GM19023 (cell line): ENCODE measurements around the gene RBM39.
"Not testable (repeated sequence)": the region's sequence is repeated elsewhere in the genome, so short reads cannot be mapped to it uniquely, and the experiment has no call there.

Experiments used
- ATAC-seq: cut with Tn5 transposase; IDR thresholded peaks from one replicate; pipeline ENCODE4 v1.9.1; 2021; ENCODE audit warnings: mild to moderate bottlenecking, moderate library complexity; ENCODE audit not compliant: unreplicated experiment

RBM39 gene

GRCh38 chr20:35741892-35742740 is at the start of gene RBM39:
RBM39 (minus strand) TSS chr20:35742260; CDS start chr20:35740874, 1,386 bp downstream.
- ATAC-seq: peak; percentile 84

- ATAC-seq: no peak
These were observed 49.8 kb upstream of the RBM39 start for GRCh38 chr20:35791821-35792220.

- ATAC-seq: no peak
These were observed 49.0 kb upstream of the RBM39 start for GRCh38 chr20:35791097-35791496.

GRCh38 chr20:35788796-35789195 is 46.7 kb upstream of the RBM39 start:
- ATAC-seq: no peak

GRCh38 chr20:35785541-35785940 is 43.5 kb upstream of the RBM39 start:
- not testable (repeated sequence) for ATAC-seq

- ATAC-seq: not testable (repeated sequence)
These were observed 41.8 kb upstream of the RBM39 start for GRCh38 chr20:35783811-35784210.

GRCh38 chr20:35776513-35777101 is 34.5 kb upstream of the RBM39 start:
- ATAC-seq: no peak

GRCh38 chr20:35774391-35774790 is 32.3 kb upstream of the RBM39 start:
- ATAC-seq: no peak

GRCh38 chr20:35773154-35773751 is 31.2 kb upstream of the RBM39 start:
- no peak for ATAC-seq

- no peak for ATAC-seq
These were observed 30.6 kb upstream of the RBM39 start for GRCh38 chr20:35772563-35773058.

GRCh38 chr20:35771689-35772562 is 29.9 kb upstream of the RBM39 start, which contains the start of gene PHF20:
PHF20 (plus strand) TSS chr20:35772015; CDS start chr20:35801523, 29,508 bp downstream.
- ATAC-seq: peak; percentile 88

- ATAC-seq: no peak
These were observed 29.3 kb upstream of the RBM39 start for GRCh38 chr20:35771367-35771688.

GRCh38 chr20:35768731-35769664 is 26.9 kb upstream of the RBM39 start:
- no peak for ATAC-seq

- ATAC-seq: no peak
These were observed 25.8 kb upstream of the RBM39 start for GRCh38 chr20:35767683-35768481.

GRCh38 chr20:35766843-35767242 is 24.8 kb upstream of the RBM39 start:
- no peak for ATAC-seq

GRCh38 chr20:35764936-35765335 is 22.9 kb upstream of the RBM39 start:
- ATAC-seq: not testable (repeated sequence)

- ATAC-seq: no peak
These were observed 20.4 kb upstream of the RBM39 start for GRCh38 chr20:35762461-35762860.

GRCh38 chr20:35761548-35761947 is 19.5 kb upstream of the RBM39 start:
- ATAC-seq: not testable (repeated sequence)
